ENCODE results near the gene RAB10.

DNA sequence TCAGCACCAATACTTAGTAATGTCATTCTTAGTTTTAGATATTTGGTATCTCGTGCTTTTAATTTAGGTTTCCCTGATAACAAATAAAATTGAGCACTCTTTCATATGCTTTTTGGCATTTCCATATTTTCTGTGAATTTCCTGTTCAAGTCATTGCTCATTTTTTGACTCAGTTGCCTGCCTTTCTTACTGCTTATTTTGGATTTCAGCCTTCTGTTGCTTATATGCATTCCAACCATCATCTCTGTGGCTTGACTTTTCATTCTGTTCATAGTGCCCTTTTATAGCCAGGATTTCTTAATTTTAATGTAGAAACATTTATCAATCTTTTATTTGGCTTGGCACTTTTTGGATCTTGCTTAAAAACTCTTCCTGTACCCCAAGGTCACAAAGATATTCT lies 37.0 kb upstream of the RAB10 start:
- TF ChIP-seq EZH2 (IDR thresholded peaks at IDR 0.05; ENCODE audit: insufficient read depth, poor library complexity, severe bottlenecking) (no peak), EZH2phosphoT487 (IDR thresholded peaks at IDR 0.05; ENCODE audit: insufficient read depth, low read depth) (no peak)
